ENCODE results near the gene SYNPO2.
"Not testable (repeated sequence)": the region's sequence is repeated elsewhere in the genome, so short reads cannot be mapped to it uniquely, and the experiment has no call there.

Gene SYNPO2

DNA sequence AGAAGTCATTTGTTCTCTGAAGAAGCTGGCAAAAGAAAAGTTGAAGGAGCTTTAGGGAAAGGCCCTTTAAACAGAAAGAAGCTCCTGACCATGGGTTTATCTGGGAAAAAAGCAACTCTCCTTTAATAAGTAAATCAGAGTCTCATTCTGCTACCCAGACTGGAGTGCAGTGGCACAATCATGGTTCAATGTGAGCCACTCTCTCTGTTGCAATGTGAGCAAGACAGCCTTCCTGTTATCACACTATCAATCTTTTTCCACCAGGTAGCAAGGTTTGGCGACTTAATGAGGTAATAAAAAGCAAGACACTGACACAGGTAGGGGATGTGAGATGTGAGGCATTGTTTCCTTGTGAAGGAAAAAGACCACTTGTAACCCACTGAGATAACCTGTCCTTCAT is 111.3 kb downstream of the SYNPO2 start:
- Histone ChIP-seq H3K9me3 (ENCODE audit: insufficient read depth, low read length) (no peaks in the 10 kb centered on the region), H3K4me3 (ENCODE audit: insufficient read depth, low read length, poor library complexity, severe bottlenecking) (no peak overlapping the region), H3K36me3 (ENCODE audit: low read length) (no peaks in the 10 kb centered on the region), H3K79me2 (ENCODE audit: insufficient read depth, low read length) (no peaks in the 10 kb centered on the region), H3K9me2 (replicated peaks; ENCODE audit: insufficient read depth, low read length) (no peaks in the 10 kb centered on the region), H2AFZ (ENCODE audit: low read depth, low read length, severe bottlenecking) (no peak overlapping the region), H3K27me3 (ENCODE audit: low read length) (no peaks in the 10 kb centered on the region), H4K20me1 (ENCODE audit: low read depth, low read length) (no peaks in the 10 kb centered on the region), H3K4me2 (ENCODE audit: low read depth, low read length, poor library complexity, severe bottlenecking) (no peak overlapping the region), H3K9ac (ENCODE audit: low read length) (no peak overlapping the region), H3K27ac (ENCODE audit: low read depth, low read length) (no peak overlapping the region), H3F3A (ENCODE audit: insufficient read depth) (no peaks in the 10 kb centered on the region)
- TF ChIP-seq, protein P1, sequence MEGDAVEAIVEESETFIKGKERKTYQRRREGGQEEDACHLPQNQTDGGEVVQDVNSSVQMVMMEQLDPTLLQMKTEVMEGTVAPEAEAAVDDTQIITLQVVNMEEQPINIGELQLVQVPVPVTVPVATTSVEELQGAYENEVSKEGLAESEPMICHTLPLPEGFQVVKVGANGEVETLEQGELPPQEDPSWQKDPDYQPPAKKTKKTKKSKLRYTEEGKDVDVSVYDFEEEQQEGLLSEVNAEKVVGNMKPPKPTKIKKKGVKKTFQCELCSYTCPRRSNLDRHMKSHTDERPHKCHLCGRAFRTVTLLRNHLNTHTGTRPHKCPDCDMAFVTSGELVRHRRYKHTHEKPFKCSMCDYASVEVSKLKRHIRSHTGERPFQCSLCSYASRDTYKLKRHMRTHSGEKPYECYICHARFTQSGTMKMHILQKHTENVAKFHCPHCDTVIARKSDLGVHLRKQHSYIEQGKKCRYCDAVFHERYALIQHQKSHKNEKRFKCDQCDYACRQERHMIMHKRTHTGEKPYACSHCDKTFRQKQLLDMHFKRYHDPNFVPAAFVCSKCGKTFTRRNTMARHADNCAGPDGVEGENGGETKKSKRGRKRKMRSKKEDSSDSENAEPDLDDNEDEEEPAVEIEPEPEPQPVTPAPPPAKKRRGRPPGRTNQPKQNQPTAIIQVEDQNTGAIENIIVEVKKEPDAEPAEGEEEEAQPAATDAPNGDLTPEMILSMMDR (IDR thresholded peaks at IDR 0.05; ENCODE audit: insufficient read depth, low read length, poor library complexity, severe bottlenecking) = no peak

DNA sequence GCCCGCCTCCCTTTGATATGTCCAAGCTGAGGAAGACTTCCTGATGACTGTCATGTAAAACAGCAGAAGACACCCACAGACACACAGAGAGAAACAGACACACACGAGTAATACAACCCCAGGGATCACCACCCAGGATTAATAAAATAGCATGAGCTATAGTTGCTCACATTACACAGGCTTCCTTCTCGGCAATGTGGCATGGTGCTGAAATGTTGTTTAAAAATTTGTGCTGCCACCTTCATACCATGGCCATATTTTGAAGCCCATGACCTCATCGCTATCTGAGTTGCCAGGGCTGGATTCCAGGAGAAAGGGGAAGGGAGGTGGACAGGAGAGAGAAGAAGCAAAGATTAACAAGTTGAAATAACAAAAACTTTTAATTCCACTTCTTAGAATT is 111.7 kb downstream of the SYNPO2 start:
- no peak overlapping the region for H3K4me3 ChIP-seq (ENCODE audit: insufficient read depth, low read length, poor library complexity, severe bottlenecking)
- no peaks in the 10 kb centered on the region for H3F3A ChIP-seq (ENCODE audit: insufficient read depth)
- H3K9me3 ChIP-seq (ENCODE audit: insufficient read depth, low read length) = no peaks in the 10 kb centered on the region

DNA sequence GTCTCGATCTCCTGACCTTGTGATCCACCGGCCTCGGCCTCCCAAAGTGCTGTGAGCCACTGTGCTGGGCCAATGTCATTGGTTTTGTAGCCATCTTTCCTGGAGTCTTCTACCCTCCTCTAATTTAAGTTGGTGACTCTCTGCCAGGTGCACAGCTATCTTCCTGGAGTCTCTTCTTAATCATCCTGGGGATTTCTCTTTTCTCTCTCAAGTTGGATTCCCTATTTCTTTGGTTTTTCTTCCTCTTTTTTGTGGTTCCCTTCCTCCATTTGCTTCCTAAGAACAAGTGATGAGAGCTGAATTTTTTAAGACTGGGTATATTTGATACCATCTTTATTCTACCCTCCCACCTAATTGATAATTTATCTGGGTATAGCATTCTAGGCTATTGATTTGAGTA is 113.8 kb downstream of the SYNPO2 start:
- H3K9ac ChIP-seq (ENCODE audit: low read length) = no peak overlapping the region
- H3K4me3 ChIP-seq (ENCODE audit: insufficient read depth, low read length, poor library complexity, severe bottlenecking) = no peak overlapping the region
- H3K4me2 ChIP-seq (ENCODE audit: low read depth, low read length, poor library complexity, severe bottlenecking) = no peak overlapping the region
- no peaks in the 10 kb centered on the region for H4K20me1 ChIP-seq (ENCODE audit: low read depth, low read length)
- TF ChIP-seq, protein P1 (IDR thresholded peaks at IDR 0.05; ENCODE audit: insufficient read depth, low read length, poor library complexity, severe bottlenecking) = no peak
- TF ChIP-seq EZH2phosphoT487 (conservative IDR thresholded peaks at IDR 0.05; ENCODE audit: low read length) = no peak
- no peaks in the 10 kb centered on the region for H3F3A ChIP-seq (ENCODE audit: insufficient read depth)
- H3K79me2 ChIP-seq (ENCODE audit: insufficient read depth, low read length) = no peaks in the 10 kb centered on the region
- no peak overlapping the region for H2AFZ ChIP-seq (ENCODE audit: low read depth, low read length, severe bottlenecking)
- no peaks in the 10 kb centered on the region for H3K36me3 ChIP-seq (ENCODE audit: low read length)
- no peaks in the 10 kb centered on the region for H3K27me3 ChIP-seq (ENCODE audit: low read length)
- no peak overlapping the region for H3K27ac ChIP-seq (ENCODE audit: low read depth, low read length)
- H3K9me2 ChIP-seq (replicated peaks; ENCODE audit: insufficient read depth, low read length) = no peaks in the 10 kb centered on the region
- H3K9me3 ChIP-seq (ENCODE audit: insufficient read depth, low read length) = no peaks in the 10 kb centered on the region

More for the DNA sequence above, 111.7 kb downstream of the SYNPO2 start:
- Histone ChIP-seq H3K9ac (ENCODE audit: low read length) (no peak overlapping the region), H3K27me3 (ENCODE audit: low read length) (no peaks in the 10 kb centered on the region), H2AFZ (ENCODE audit: low read depth, low read length, severe bottlenecking) (no peak overlapping the region), H3K36me3 (ENCODE audit: low read length) (no peaks in the 10 kb centered on the region), H3K4me2 (ENCODE audit: low read depth, low read length, poor library complexity, severe bottlenecking) (no peak overlapping the region), H3K79me2 (ENCODE audit: insufficient read depth, low read length) (no peaks in the 10 kb centered on the region), H3K9me2 (replicated peaks; ENCODE audit: insufficient read depth, low read length) (no peaks in the 10 kb centered on the region), H3K27ac (ENCODE audit: low read depth, low read length) (no peak overlapping the region), H4K20me1 (ENCODE audit: low read depth, low read length) (no peaks in the 10 kb centered on the region)
- no peak for TF ChIP-seq EZH2phosphoT487 (conservative IDR thresholded peaks at IDR 0.05; ENCODE audit: low read length)
- TF ChIP-seq, protein P1 (IDR thresholded peaks at IDR 0.05; ENCODE audit: insufficient read depth, low read length, poor library complexity, severe bottlenecking) = no peak

DNA sequence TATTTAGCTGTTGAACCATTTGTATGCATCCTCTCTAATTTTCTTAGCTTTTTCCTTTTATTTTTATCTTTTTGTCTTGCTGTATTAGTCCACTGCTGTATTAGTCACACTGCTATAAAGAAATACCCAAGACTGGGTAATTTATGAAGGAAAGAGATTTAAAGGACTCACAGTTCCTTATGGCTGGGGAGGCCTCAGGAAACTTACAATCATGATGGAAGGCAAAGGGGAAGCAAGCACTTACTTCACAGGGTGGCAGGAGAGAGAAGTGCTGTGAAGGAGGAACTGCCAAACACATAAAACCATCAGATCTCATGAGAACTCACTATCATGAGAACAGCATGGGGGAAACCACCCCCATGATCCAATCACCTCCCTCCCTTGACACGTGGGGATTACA is 114.3 kb downstream of the SYNPO2 start:
- H3K9ac ChIP-seq (ENCODE audit: low read length); H3K36me3 ChIP-seq (ENCODE audit: low read length); H3F3A ChIP-seq (ENCODE audit: insufficient read depth); H3K27me3 ChIP-seq (ENCODE audit: low read length); H3K4me2 ChIP-seq (ENCODE audit: low read depth, low read length, poor library complexity, severe bottlenecking); H3K79me2 ChIP-seq (ENCODE audit: insufficient read depth, low read length); H3K27ac ChIP-seq (ENCODE audit: low read depth, low read length); H2AFZ ChIP-seq (ENCODE audit: low read depth, low read length, severe bottlenecking); H3K4me3 ChIP-seq (ENCODE audit: insufficient read depth, low read length, poor library complexity, severe bottlenecking); H3K9me3 ChIP-seq (ENCODE audit: insufficient read depth, low read length); H4K20me1 ChIP-seq (ENCODE audit: low read depth, low read length); H3K9me2 ChIP-seq (replicated peaks; ENCODE audit: insufficient read depth, low read length): not testable (repeated sequence)
